TTC549 (cell line): ENCODE data around the gene C1QTNF8.

Experiments used
- FAIRE-seq: peaks from 2 replicates; lab custom pipeline; 2012; peaks lifted over from hg19 to GRCh38; lab: Jason Lieb, UNC

C1QTNF8 gene

GRCh38 chr16:1096169-1097082, at the start of gene C1QTNF8:
C1QTNF8 (minus strand) TSS chr16:1096244; CDS start chr16:1094922, 1,322 bp downstream.
- no peak for FAIRE-seq

GRCh38 chr16:1145383-1146100, 49.5 kb upstream of the C1QTNF8 start:
- no peak for FAIRE-seq

GRCh38 chr16:1144476-1145382, 48.7 kb upstream of the C1QTNF8 start:
- FAIRE-seq: no peak

- no peak for FAIRE-seq
Measured at GRCh38 chr16:1143761-1144450, 47.9 kb upstream of the C1QTNF8 start.

GRCh38 chr16:1142911-1143310, 46.9 kb upstream of the C1QTNF8 start:
- FAIRE-seq: no peak

GRCh38 chr16:1141716-1142115, 45.7 kb upstream of the C1QTNF8 start:
- FAIRE-seq: no peak

- no peak for FAIRE-seq
Measured at GRCh38 chr16:1141191-1141590, 45.1 kb upstream of the C1QTNF8 start.

GRCh38 chr16:1140582-1141162, 44.6 kb upstream of the C1QTNF8 start:
- no peak for FAIRE-seq

- FAIRE-seq: no peak
Measured at GRCh38 chr16:1137604-1138003, 41.6 kb upstream of the C1QTNF8 start.

- FAIRE-seq: no peak
Measured at GRCh38 chr16:1135459-1135825, 39.4 kb upstream of the C1QTNF8 start.

GRCh38 chr16:1134776-1135458, 38.9 kb upstream of the C1QTNF8 start:
- no peak for FAIRE-seq

- FAIRE-seq: no peak
Measured at GRCh38 chr16:1133810-1134520, 37.9 kb upstream of the C1QTNF8 start.

GRCh38 chr16:1133271-1133670, 37.2 kb upstream of the C1QTNF8 start:
- no peak for FAIRE-seq

- FAIRE-seq: no peak
Measured at GRCh38 chr16:1132431-1132830, 36.4 kb upstream of the C1QTNF8 start.

GRCh38 chr16:1131378-1131994, 35.4 kb upstream of the C1QTNF8 start:
- no peak for FAIRE-seq

GRCh38 chr16:1130382-1130781, 34.3 kb upstream of the C1QTNF8 start:
- no peak for FAIRE-seq

GRCh38 chr16:1129106-1129960, 33.3 kb upstream of the C1QTNF8 start:
- FAIRE-seq: no peak

GRCh38 chr16:1127971-1128715, 32.1 kb upstream of the C1QTNF8 start:
- no peak for FAIRE-seq
